NCI-H2227 (cell line): ENCODE results near the gene ARIH1.
"Not testable (repeated sequence)": the region's sequence is repeated elsewhere in the genome, so short reads cannot be mapped to it uniquely, and the experiment has no call there.

Experiments used
- DNase-seq: peaks from one replicate; lab custom pipeline; 2025; ENCODE audit not compliant: unreplicated experiment; lab: John Stamatoyannopoulos, UW

Gene ARIH1

GRCh38 chr15:72593838-72594237 lies 119.7 kb downstream of the ARIH1 start:
- DNase-seq, result no peak

- DNase-seq, result peak; percentile 43
Observed at GRCh38 chr15:72599855-72600464, 125.8 kb downstream of the ARIH1 start.

- DNase-seq, result no peak
Observed at GRCh38 chr15:72604794-72605193, 130.7 kb downstream of the ARIH1 start.

GRCh38 chr15:72608084-72608483 lies 134.0 kb downstream of the ARIH1 start:
- DNase-seq, result not testable (repeated sequence)

- DNase-seq, result no peak
Observed at GRCh38 chr15:72609862-72610261, 135.7 kb downstream of the ARIH1 start.

- not testable (repeated sequence) for DNase-seq
Observed at GRCh38 chr15:72612324-72612723, 138.2 kb downstream of the ARIH1 start.

- no peak for DNase-seq
Observed at GRCh38 chr15:72614810-72615532, 140.8 kb downstream of the ARIH1 start.

- not testable (repeated sequence) for DNase-seq
Observed at GRCh38 chr15:72615533-72616233, 141.6 kb downstream of the ARIH1 start.

- DNase-seq, result no peak
Observed at GRCh38 chr15:72616491-72617210, 142.5 kb downstream of the ARIH1 start.

GRCh38 chr15:72623854-72624253 lies 149.7 kb downstream of the ARIH1 start:
- DNase-seq, result not testable (repeated sequence)

- DNase-seq, result not testable (repeated sequence)
Observed at GRCh38 chr15:72626153-72626552, 152.0 kb downstream of the ARIH1 start.

GRCh38 chr15:72628249-72629067 lies 154.3 kb downstream of the ARIH1 start:
- not testable (repeated sequence) for DNase-seq

- not testable (repeated sequence) for DNase-seq
Observed at GRCh38 chr15:72629068-72629570, 155.0 kb downstream of the ARIH1 start.

- DNase-seq, result not testable (repeated sequence)
Observed at GRCh38 chr15:72636519-72637282, 162.6 kb downstream of the ARIH1 start.

- not testable (repeated sequence) for DNase-seq
Observed at GRCh38 chr15:72639759-72640483, 165.8 kb downstream of the ARIH1 start.

- not testable (repeated sequence) for DNase-seq
Observed at GRCh38 chr15:72642271-72642670, 168.1 kb downstream of the ARIH1 start.

GRCh38 chr15:72648631-72649253 lies 174.6 kb downstream of the ARIH1 start:
- not testable (repeated sequence) for DNase-seq
